HUES48 (cell line): ENCODE results near the gene MS4A14.

Experiments
- H3K27ac ChIP-seq: one replicate; pipeline ENCODE4 v1.7.0; 2013; ENCODE audit warnings: low read depth, low read length, inconsistent platforms
- H3K27me3 ChIP-seq: 2 replicates; pipeline ENCODE4 v1.6.1; 2013; ENCODE audit warnings: mild to moderate bottlenecking, low read length; ENCODE audit not compliant: control insufficient read depth, insufficient read depth
- H3K36me3 ChIP-seq: 2 replicates; pipeline ENCODE4 v1.6.1; 2013; ENCODE audit warnings: low read length; ENCODE audit not compliant: control insufficient read depth, insufficient read depth
- H3K4me1 ChIP-seq: 2 replicates; pipeline ENCODE4 v1.6.1; 2013; ENCODE audit warnings: mild to moderate bottlenecking, low read length; ENCODE audit not compliant: control insufficient read depth, insufficient read depth
- H3K4me3 ChIP-seq: 2 replicates; pipeline ENCODE4 v1.5.1; 2013; ENCODE audit warnings: mild to moderate bottlenecking, low read depth, low read length
- H3K9ac ChIP-seq: 2 replicates; pipeline ENCODE4 v1.6.1; 2013; ENCODE audit warnings: mild to moderate bottlenecking, low read depth, low read length, moderate library complexity
- H3K9me3 ChIP-seq: 2 replicates; pipeline ENCODE4 v1.6.1; 2013; ENCODE audit warnings: low read length; ENCODE audit not compliant: control insufficient read depth, insufficient read depth

The MS4A14 gene

GRCh38 chr11:60390419-60390818, 5.8 kb upstream of the MS4A14 start:
- peaks cover 4% of the 10 kb centered on the region; the same call in 1 of the 2 replicates for H3K9me3 ChIP-seq
- no peak overlapping the region for H3K4me3 ChIP-seq
- no peaks in the 10 kb centered on the region for H3K36me3 ChIP-seq
- H3K27ac ChIP-seq: no peak overlapping the region
- no peaks in the 10 kb centered on the region for H3K27me3 ChIP-seq
- H3K4me1 ChIP-seq: no peaks in the 10 kb centered on the region
- H3K9ac ChIP-seq: no peak overlapping the region

- H3K4me1 ChIP-seq: no peaks in the 10 kb centered on the region
- H3K27me3 ChIP-seq: no peaks in the 10 kb centered on the region
- no peak overlapping the region for H3K9ac ChIP-seq
- no peak overlapping the region for H3K27ac ChIP-seq
- no peak overlapping the region for H3K4me3 ChIP-seq
- H3K36me3 ChIP-seq: no peaks in the 10 kb centered on the region
- peaks cover 4% of the 10 kb centered on the region; the same call in 1 of the 2 replicates for H3K9me3 ChIP-seq
These were observed 3.9 kb upstream of the MS4A14 start for GRCh38 chr11:60392361-60392760.

GRCh38 chr11:60393016-60393415, 3.2 kb upstream of the MS4A14 start:
- Histone ChIP-seq H3K27ac (no peak overlapping the region), H3K4me1 (no peaks in the 10 kb centered on the region), H3K36me3 (no peaks in the 10 kb centered on the region), H3K27me3 (no peaks in the 10 kb centered on the region), H3K4me3 (no peak overlapping the region), H3K9ac (no peak overlapping the region), H3K9me3 (peaks cover 4% of the 10 kb centered on the region; the same call in 1 of the 2 replicates)

- Histone ChIP-seq H3K9me3 (no peaks in the 10 kb centered on the region; the same call in 1 of the 2 replicates), H3K36me3 (no peaks in the 10 kb centered on the region), H3K27ac (no peak overlapping the region), H3K4me3 (no peak overlapping the region), H3K27me3 (no peaks in the 10 kb centered on the region), H3K4me1 (no peaks in the 10 kb centered on the region), H3K9ac (no peak overlapping the region)
These were observed 1.4 kb upstream of the MS4A14 start for GRCh38 chr11:60394666-60395380.

- no peak overlapping the region for H3K27ac ChIP-seq
- H3K9ac ChIP-seq: no peak overlapping the region
- H3K27me3 ChIP-seq: no peaks in the 10 kb centered on the region
These were observed 540 bp downstream of the MS4A14 start for GRCh38 chr11:60396799-60397198.

GRCh38 chr11:60420015-60420414, 23.8 kb downstream of the MS4A14 start:
- Histone ChIP-seq H3K36me3 (no peaks in the 10 kb centered on the region), H3K9me3 (peaks cover 4% of the 10 kb centered on the region), H3K4me3 (no peak overlapping the region), H3K9ac (no peak overlapping the region), H3K27me3 (no peaks in the 10 kb centered on the region), H3K27ac (no peak overlapping the region), H3K4me1 (no peaks in the 10 kb centered on the region)

More at GRCh38 chr11:60396799-60397198, 540 bp downstream of the MS4A14 start:
- Histone ChIP-seq H3K4me3 (no peak overlapping the region), H3K9me3 (peaks cover 6% of the 10 kb centered on the region), H3K36me3 (no peaks in the 10 kb centered on the region), H3K4me1 (no peaks in the 10 kb centered on the region)

- Histone ChIP-seq H3K9ac (no peak overlapping the region), H3K36me3 (no peaks in the 10 kb centered on the region), H3K27me3 (no peaks in the 10 kb centered on the region), H3K4me1 (no peaks in the 10 kb centered on the region), H3K27ac (no peak overlapping the region), H3K9me3 (no peaks in the 10 kb centered on the region; the same call in none of the 2 replicates), H3K4me3 (no peak overlapping the region)
These were observed 26.4 kb downstream of the MS4A14 start for GRCh38 chr11:60422609-60423008.

- Histone ChIP-seq H3K9me3 (peaks cover 6% of the 10 kb centered on the region; the same call in 1 of the 2 replicates), H3K27ac (no peak overlapping the region), H3K4me3 (no peak overlapping the region), H3K4me1 (no peaks in the 10 kb centered on the region), H3K27me3 (no peaks in the 10 kb centered on the region), H3K9ac (no peak overlapping the region), H3K36me3 (no peaks in the 10 kb centered on the region)
These were observed 32.3 kb downstream of the MS4A14 start for GRCh38 chr11:60428517-60428916.

- H3K27ac ChIP-seq: no peak within 1 kb of the TSS
- H3K9me3 ChIP-seq: peaks cover 6% of the 10 kb centered on the region; the same call in 1 of the 2 replicates
- no peaks in the 10 kb centered on the region for H3K4me1 ChIP-seq
- H3K4me3 ChIP-seq: no peak within 1 kb of the TSS
- H3K27me3 ChIP-seq: no peaks in the 10 kb centered on the region
- H3K9ac ChIP-seq: no peak within 1 kb of the TSS
- H3K36me3 ChIP-seq: no peaks in the 10 kb centered on the region
These were observed 33.0 kb downstream of the MS4A14 start, which contains the start of gene MS4A5 for GRCh38 chr11:60429272-60429671. Gene MS4A5 (plus strand): TSS chr11:60429572. CDS start chr11:60429675, 103 bp downstream.

- Histone ChIP-seq H3K9me3 (peaks cover 6% of the 10 kb centered on the region; the same call in 1 of the 2 replicates), H3K4me3 (no peak overlapping the region), H3K9ac (no peak overlapping the region), H3K36me3 (no peaks in the 10 kb centered on the region), H3K27ac (no peak overlapping the region), H3K27me3 (no peaks in the 10 kb centered on the region), H3K4me1 (no peaks in the 10 kb centered on the region)
These were observed 35.0 kb downstream of the MS4A14 start for GRCh38 chr11:60431251-60431650.

GRCh38 chr11:60433401-60433800, 37.1 kb downstream of the MS4A14 start:
- Histone ChIP-seq H3K27me3 (no peaks in the 10 kb centered on the region), H3K4me3 (no peak overlapping the region), H3K27ac (no peak overlapping the region), H3K9me3 (peaks cover 3% of the 10 kb centered on the region; the same call in 1 of the 2 replicates), H3K4me1 (no peaks in the 10 kb centered on the region), H3K9ac (no peak overlapping the region), H3K36me3 (no peaks in the 10 kb centered on the region)
